HCT116 (cell line): ENCODE results near the gene MTM1. TPM values are rescaled to one million over a fixed set of nuclear protein-coding genes. Genes with fewer than 3 reads are reported as not detected.

Experiments used
- ATAC-seq: fragments of 200-7000 bp; cut with Tn5 transposase; 2 replicates; pipeline ENCODE4 v1.9.1; 2020; ENCODE audit warnings: mild to moderate bottlenecking, moderate library complexity
- BruUV-seq: library from RNA; stranded (reverse); fragments of 400-500 nt; replicated peaks from 2 replicates; lab custom pipeline; 2021; lab: Mats Ljungman, UMichigan
- CTCF ChIA-PET: fragments of 300-600 bp; sonication (Branson Sonifier 250); formaldehyde crosslinking; loops from one replicate; lab custom pipeline; 2021; ENCODE audit warnings: antibody characterized with exemption; lab: Charles Lee
- POLR2A ChIA-PET: fragments of 300-600, 350-600 bp; sonication (Branson Sonifier 250); formaldehyde crosslinking; loops from one replicate; lab custom pipeline; 2021; ENCODE audit warnings: antibody characterized with exemption; lab: Charles Lee
- RAD21 ChIA-PET, 2 experiments: fragments of 300-600 bp; sonication (Branson Sonifier 250); formaldehyde crosslinking; loops; one replicate each; lab custom pipeline; 2023; ENCODE audit warnings: low total read pairs in 2 of 2; ENCODE audit not compliant: uncharacterized antibody in 2 of 2, unreplicated experiment in 2 of 2, low non-redundant PET in 1 of 2; lab: Charles Lee
- DNase-seq: peaks from one replicate; pipeline ENCODE4 v3.0.0-alpha.2; 2010; ENCODE audit warnings: low read depth, low spot score
- H2AFZ ChIP-seq: fragments of 200-600 bp; shearing (Covaris generic), sonication (generic); 2 replicates; pipeline ENCODE4 v1.6.1; 2017; ENCODE audit warnings: low read depth, mixed run types, mixed read lengths, antibody characterized with exemption, low read length; ENCODE audit not compliant: poor library complexity, severe bottlenecking
- H3K27ac ChIP-seq: 2 replicates; pipeline ENCODE4 v1.5.1; 2012; ENCODE audit warnings: low read depth, low read length
- H3K27me3 ChIP-seq: fragments of 200-600 bp; sonication (generic); 2 replicates; pipeline ENCODE4 v1.6.1; 2016; ENCODE audit warnings: mixed run types, low read length, mixed read lengths; ENCODE audit not compliant: insufficient read depth
- H3K36me3 ChIP-seq, 2 experiments: fragments of 200-500 bp in 1 of 2; fragments of 200-600 bp in 1 of 2; sonication (Bioruptor generic) in 1 of 2; sonication (generic) in 1 of 2; 2 replicates each; pipeline versions ENCODE4 v1.5.1 to v1.6.1; 2014 to 2016; ENCODE audit warnings: low read length in 2 of 2, inconsistent platforms in 1 of 2, mixed read lengths in 1 of 2, mixed run types in 1 of 2; ENCODE audit not compliant: insufficient read depth in 2 of 2, control insufficient read depth in 1 of 2
- H3K4me1 ChIP-seq, 2 experiments: fragments of 200-600 bp in 1 of 2; sonication (generic) in 1 of 2; 2 replicates each; pipeline versions ENCODE4 v1.5.1 to v1.6.1; 2012 to 2017; ENCODE audit warnings: low read length in 2 of 2, inconsistent platforms in 1 of 2, mild to moderate bottlenecking in 1 of 2, mixed read lengths in 1 of 2, mixed run types in 1 of 2, moderate library complexity in 1 of 2; ENCODE audit not compliant: insufficient read depth in 2 of 2, control insufficient read depth in 1 of 2
- H3K4me2 ChIP-seq: fragments of 200-600 bp; sonication (generic); 2 replicates; pipeline ENCODE4 v1.6.1; 2017; ENCODE audit warnings: mixed run types, low read length, mixed read lengths
- H3K4me3 ChIP-seq, 2 experiments: fragments of 200-600 bp in 1 of 2; sonication (generic) in 1 of 2; replicated peaks in 1 of 2; 2 replicates each; pipeline ENCODE4 v1.5.1; 2011 to 2016; ENCODE audit warnings: low read length in 2 of 2, control low read depth in 1 of 2, low read depth in 1 of 2, mild to moderate bottlenecking in 1 of 2, mixed read lengths in 1 of 2, mixed run types in 1 of 2
- H3K79me2 ChIP-seq: fragments of 200-600 bp; sonication (generic); 2 replicates; pipeline ENCODE4 v1.6.1; 2017; ENCODE audit warnings: mild to moderate bottlenecking, mixed run types, low read length, moderate library complexity, mixed read lengths; ENCODE audit not compliant: insufficient read depth
- H3K9ac ChIP-seq: fragments of 200-600 bp; sonication (generic); 2 replicates; pipeline ENCODE4 v1.6.1; 2016; ENCODE audit warnings: low read length, mixed read lengths
- H3K9me2 ChIP-seq: fragments of 200-600 bp; sonication (generic), shearing (Covaris generic); 2 replicates; pipeline ENCODE4 v1.6.1; 2017; ENCODE audit warnings: mixed run types, mild to moderate bottlenecking, moderate library complexity; ENCODE audit not compliant: insufficient read depth
- H3K9me3 ChIP-seq, 2 experiments: fragments of 200-500 bp in 1 of 2; fragments of 200-600 bp in 1 of 2; sonication (Bioruptor generic) in 1 of 2; sonication (generic) in 1 of 2; 2 replicates each; pipeline ENCODE4 v1.6.1; 2014 to 2017; ENCODE audit warnings: low read length in 2 of 2, mixed read lengths in 2 of 2, inconsistent platforms in 1 of 2, low read depth in 1 of 2, mild to moderate bottlenecking in 1 of 2, mixed run types in 1 of 2, moderate library complexity in 1 of 2; ENCODE audit not compliant: control insufficient read depth in 1 of 2, insufficient read depth in 1 of 2
- H4K20me1 ChIP-seq: fragments of 200-600 bp; sonication (generic), shearing (Covaris generic); 2 replicates; pipeline ENCODE4 v1.6.1; 2017; ENCODE audit warnings: mixed run types, mild to moderate bottlenecking, moderate library complexity; ENCODE audit not compliant: insufficient read depth
- ATF3 ChIP-seq: IDR thresholded peaks from 2 replicates; pipeline ENCODE4 v1.6.1; 2012
- CBX3 ChIP-seq: IDR thresholded peaks from 2 replicates; pipeline ENCODE4 v1.6.1; 2012; ENCODE audit warnings: low read depth
- EGR1 ChIP-seq: IDR thresholded peaks from 2 replicates; pipeline ENCODE4 v1.6.1; 2012; ENCODE audit warnings: low read depth
- ELF1 ChIP-seq: IDR thresholded peaks from 2 replicates; pipeline ENCODE4 v1.6.1; 2012; ENCODE audit warnings: low read depth, borderline replicate concordance
- FOSL1 ChIP-seq: IDR thresholded peaks from 2 replicates; pipeline ENCODE4 v1.6.1; 2012; ENCODE audit warnings: low read depth
- JUND ChIP-seq: IDR thresholded peaks from 2 replicates; pipeline ENCODE4 v1.6.1; 2012
- POLR2A ChIP-seq: IDR thresholded peaks from 2 replicates; pipeline ENCODE4 v1.7.0; 2011; ENCODE audit warnings: borderline replicate concordance; ENCODE audit not compliant: insufficient read depth, insufficient read length; ENCODE audit errors: extremely low read depth
- RAD21 ChIP-seq: IDR thresholded peaks from 2 replicates; pipeline ENCODE4 v1.6.1; 2012; ENCODE audit warnings: low read depth, mild to moderate bottlenecking
- REST ChIP-seq: IDR thresholded peaks from 2 replicates; pipeline ENCODE4 v1.6.1; 2012; ENCODE audit warnings: low read depth
- SIN3A ChIP-seq: IDR thresholded peaks from 2 replicates; pipeline ENCODE4 v1.6.1; 2012; ENCODE audit warnings: low read depth
- SP1 ChIP-seq: IDR thresholded peaks from 2 replicates; pipeline ENCODE4 v1.6.1; 2012; ENCODE audit warnings: low read depth
- ZFX ChIP-seq: fragments of 450-650 bp; IDR thresholded peaks from 2 replicates; pipeline ENCODE4 v1.6.1; 2017
- ZNF274 ChIP-seq: fragments of 200-500 bp; sonication (Bioruptor generic); IDR thresholded peaks from 2 replicates; pipeline ENCODE4 v1.6.1; 2014; ENCODE audit warnings: mild to moderate bottlenecking, low read depth, low read length, inconsistent platforms
- intact Hi-C: fragments of 100-400 bp; cut with micrococcal nuclease; formaldehyde crosslinking; loops from 2 replicates; pipeline ENCODE4 v1.10.0; 2022
- total RNA-seq: library from RNA; stranded (reverse); gene quantifications from one replicate; pipeline ENCODE4 v1.2.1, GENCODE V29; 2021; ENCODE audit not compliant: unreplicated experiment

MTM1 gene
- total RNA-seq, 1 experiment from 2014 or later: 6.5 TPM

GRCh38 chrX:150698981-150699380 lies 130.6 kb downstream of the MTM1 start:
- Histone ChIP-seq H3K27ac (no peak overlapping the region), H3K4me1 (peaks cover 4 to 9% of the 10 kb centered on the region in 2 experiments; a peak in 2 of 4 replicates), H4K20me1 (no peaks in the 10 kb centered on the region), H3K79me2 (peaks cover 37% of the 10 kb centered on the region), H2AFZ (no peak overlapping the region), H3K36me3 (no peaks in the 10 kb centered on the region), H3K9me2 (no peaks in the 10 kb centered on the region), H3K27me3 (no peaks in the 10 kb centered on the region), H3K4me3 (no peak overlapping the region), H3K4me2 (no peak overlapping the region), H3K9ac (no peak overlapping the region), H3K9me3 (no peaks in the 10 kb centered on the region)
- POLR2A ChIA-PET: no interaction called here
- ATAC-seq (no peak), DNase-seq (no peak)
- intact Hi-C loops: no loop called here
- RAD21 ChIA-PET: no interaction called here
- TF ChIP-seq FOSL1: no peak
- no peak for TF ChIP-seq JUND
- TF ChIP-seq SIN3A: no peak
- no peak for TF ChIP-seq REST
- CTCF ChIA-PET: no interaction called here
- no TSS peak for BruUV-seq

GRCh38 chrX:150700107-150700506 lies 131.7 kb downstream of the MTM1 start:
- H3K27ac ChIP-seq: no peak overlapping the region
- no peaks in the 10 kb centered on the region for H3K9me3 ChIP-seq
- no peak for TF ChIP-seq RAD21
- no peak for TF ChIP-seq ZFX
- no peak for TF ChIP-seq ATF3
- no peak for TF ChIP-seq ZNF274
- no peak for TF ChIP-seq ELF1
- no peak for TF ChIP-seq POLR2A
- no peak for TF ChIP-seq REST
- no peak for TF ChIP-seq CBX3
- TF ChIP-seq EGR1: no peak
- TF ChIP-seq SIN3A: no peak
- no peak for TF ChIP-seq SP1

More at GRCh38 chrX:150700107-150700506, 131.7 kb downstream of the MTM1 start:
- ChIA-PET POLR2A (no interaction called here), RAD21 (no interaction called here), CTCF (no interaction called here)
- Histone ChIP-seq H3K79me2 (peaks cover 26% of the 10 kb centered on the region), H3K4me3 (no peak overlapping the region), H3K27me3 (no peaks in the 10 kb centered on the region), H4K20me1 (no peaks in the 10 kb centered on the region), H3K4me1 (no peaks in the 10 kb centered on the region), H3K4me2 (no peak overlapping the region), H3K9me2 (no peaks in the 10 kb centered on the region), H3K36me3 (no peaks in the 10 kb centered on the region), H3K9ac (no peak overlapping the region), H2AFZ (no peak overlapping the region)
- no peak for DNase-seq
- ATAC-seq: no peak
- intact Hi-C loops: no loop called here
- BruUV-seq: no TSS peak
